Activated T-cell treated with anti-CD3 and anti-CD28 coated beads for 48 hours (primary cell): Measurements from ENCODE around the gene SUV39H2.
"Not testable (repeated sequence)": the region's sequence is repeated elsewhere in the genome, so short reads cannot be mapped to it uniquely, and the experiment has no call there.

Experiments
- DNase-seq: peaks from one replicate; pipeline ENCODE4 v3.0.0-alpha.2; 2020; ENCODE audit warnings: low read depth

Gene SUV39H2

GRCh38 chr10:14878266-14879123 lies at the start of gene SUV39H2:
Gene SUV39H2, plus strand, starts transcription at chr10:14878866. Its CDS starts 23 bp downstream, at chr10:14878889.
- DNase-seq, result peak; percentile 97

DNA sequence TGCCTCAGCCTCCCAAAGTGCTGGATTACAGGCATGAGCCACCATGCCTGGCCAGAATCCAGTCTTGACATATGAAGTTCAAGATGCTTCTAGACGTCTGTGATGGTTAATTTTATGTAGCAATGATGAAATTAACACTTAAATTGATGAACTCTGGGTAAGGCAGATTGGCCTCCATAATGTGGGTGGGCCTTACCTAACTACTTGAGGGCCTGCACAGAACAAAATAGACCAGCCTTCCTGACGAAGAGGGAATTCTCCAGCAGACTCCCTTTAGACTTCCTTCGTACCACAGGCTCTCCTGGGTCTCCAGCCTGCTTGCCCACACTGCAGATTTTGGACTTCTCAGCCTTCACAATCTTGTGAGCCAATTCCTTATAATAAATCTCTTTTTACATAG lies 45.6 kb upstream of the SUV39H2 start:
- DNase-seq, result no peak

- DNase-seq, result no peak
Observed at GRCh38 chr10:14836208-14836607, 42.5 kb upstream of the SUV39H2 start.

DNA sequence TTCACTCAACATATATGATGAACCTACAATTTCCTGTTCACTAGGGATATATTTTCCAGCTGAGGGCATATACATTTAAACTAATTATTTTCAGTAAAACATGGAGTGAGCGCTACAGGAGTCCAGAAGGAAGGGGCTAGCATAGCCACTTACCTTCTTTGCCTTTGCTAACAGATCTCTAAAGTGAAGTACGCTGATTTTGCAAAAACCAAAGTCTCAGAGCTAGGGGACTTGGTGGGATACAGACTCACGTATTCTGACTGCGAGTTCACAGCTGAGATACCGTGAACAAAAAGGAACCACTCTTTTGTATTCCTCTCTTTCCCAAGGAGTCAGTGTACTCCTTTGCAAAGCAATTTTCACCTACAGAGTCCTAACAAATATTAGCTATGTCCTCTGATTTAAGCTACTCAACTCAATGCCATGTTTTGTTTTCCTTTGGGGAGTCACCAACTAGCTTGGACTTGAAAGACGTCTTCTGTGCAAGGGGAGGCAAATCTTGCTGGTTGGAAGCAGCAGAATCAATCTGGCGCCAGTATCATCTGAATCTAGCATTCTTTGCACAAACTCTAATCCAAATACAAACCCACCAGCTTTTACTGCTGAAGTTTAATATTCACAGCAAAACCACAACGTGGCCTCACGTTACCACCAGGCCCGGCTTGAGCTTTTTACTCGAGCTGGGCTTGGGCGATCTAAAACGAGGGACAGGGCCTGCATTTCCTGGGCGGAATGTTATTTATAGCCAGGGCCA lies 41.5 kb upstream of the SUV39H2 start:
- DNase-seq, result no peak

DNA sequence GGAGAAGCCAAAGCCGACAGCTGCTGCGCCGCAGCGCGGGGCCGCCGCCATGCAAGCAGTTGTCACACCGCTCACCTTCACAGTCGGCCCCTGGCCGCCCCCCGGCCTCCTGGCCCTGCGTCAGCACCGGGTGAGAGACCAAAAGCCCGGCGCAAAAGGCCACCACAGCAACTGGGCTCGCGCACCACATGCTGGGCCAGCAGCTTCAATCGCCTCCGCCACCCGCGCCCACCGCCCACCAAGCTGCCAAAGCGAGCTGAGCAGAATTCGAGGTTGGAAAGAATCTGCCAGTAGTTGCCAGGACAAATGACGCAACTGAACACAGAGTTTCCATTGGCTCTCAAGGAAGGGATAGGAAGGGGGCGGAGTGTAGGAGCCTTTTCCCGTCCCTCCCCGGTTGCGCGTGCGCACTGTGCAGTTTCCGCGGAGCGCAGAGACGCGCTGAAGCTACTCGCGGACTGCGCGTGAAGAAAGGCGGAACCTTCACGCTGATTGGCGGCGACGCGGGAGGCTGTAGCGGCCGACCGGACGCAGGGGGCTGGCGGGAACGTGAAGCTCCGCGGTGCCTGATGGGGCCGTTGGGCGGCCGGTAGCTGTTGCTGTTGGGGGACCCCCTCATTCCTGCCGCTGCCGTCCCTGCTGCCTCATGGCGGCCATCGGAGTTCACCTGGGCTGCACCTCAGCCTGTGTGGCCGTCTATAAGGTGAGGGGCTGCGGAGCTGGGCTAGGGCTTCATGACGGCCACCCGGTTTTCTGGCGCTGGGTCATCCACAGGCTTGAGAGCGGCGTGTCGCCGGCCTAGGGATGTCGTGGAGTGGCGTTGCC lies 40.7 kb upstream of the SUV39H2 start, which contains the start of the genes CDNF, HSPA14 and MSANTD7:
TSS of gene CDNF (minus strand) at position 281 of the 825 bp plus-strand sequence. CDS start at position 190, 91 bp downstream.
TSS of gene HSPA14 (plus strand) at position 550 of the 825 bp plus-strand sequence. CDS start at position 647, 97 bp downstream.
TSS of gene MSANTD7 (plus strand) at position 550 of the 825 bp plus-strand sequence. CDS start 3,979 bp downstream, outside the sequence.
- DNase-seq, result peak; percentile 99

- peak; percentile 8 for DNase-seq
Observed at GRCh38 chr10:14838582-14839304, 39.9 kb upstream of the SUV39H2 start.

DNA sequence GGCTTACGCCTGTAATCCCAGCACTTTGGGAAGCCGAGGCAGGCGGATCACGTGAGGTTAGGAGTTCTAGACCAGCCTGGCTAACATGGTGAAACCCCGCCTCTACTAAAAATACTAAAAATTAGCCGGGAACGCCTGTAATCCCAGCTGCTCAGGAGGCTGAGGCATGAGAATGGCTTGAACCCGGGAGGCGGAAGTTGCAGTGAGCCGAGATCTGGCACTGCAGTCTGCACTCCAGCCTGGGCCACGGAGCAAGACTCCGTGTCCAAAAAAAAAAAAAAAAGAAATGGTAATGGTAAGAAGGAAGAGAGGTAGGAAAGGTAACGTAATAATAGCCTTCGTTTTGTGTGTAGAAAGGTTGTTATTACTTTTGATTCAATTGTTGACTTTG lies 39.4 kb upstream of the SUV39H2 start:
- DNase-seq, result no peak

DNA sequence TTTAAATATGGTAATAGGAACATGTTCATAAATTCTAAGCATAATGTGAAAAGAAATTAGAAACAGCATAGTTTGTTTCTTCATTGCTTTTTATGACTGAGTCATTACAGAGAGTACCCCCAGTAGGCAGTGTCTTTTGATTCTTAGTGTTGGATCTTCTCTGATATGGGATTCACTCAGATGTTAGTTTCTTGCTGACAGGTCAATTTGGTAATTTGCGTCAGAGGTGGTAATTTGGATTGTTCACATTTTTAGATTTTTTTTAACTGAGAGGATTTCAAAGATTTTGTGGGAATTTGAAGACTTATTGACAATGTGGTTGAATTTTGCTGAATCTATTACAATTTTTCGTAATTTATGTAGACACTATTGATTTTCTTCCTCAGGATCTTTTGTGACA lies 38.5 kb upstream of the SUV39H2 start:
- DNase-seq, result no peak

DNA sequence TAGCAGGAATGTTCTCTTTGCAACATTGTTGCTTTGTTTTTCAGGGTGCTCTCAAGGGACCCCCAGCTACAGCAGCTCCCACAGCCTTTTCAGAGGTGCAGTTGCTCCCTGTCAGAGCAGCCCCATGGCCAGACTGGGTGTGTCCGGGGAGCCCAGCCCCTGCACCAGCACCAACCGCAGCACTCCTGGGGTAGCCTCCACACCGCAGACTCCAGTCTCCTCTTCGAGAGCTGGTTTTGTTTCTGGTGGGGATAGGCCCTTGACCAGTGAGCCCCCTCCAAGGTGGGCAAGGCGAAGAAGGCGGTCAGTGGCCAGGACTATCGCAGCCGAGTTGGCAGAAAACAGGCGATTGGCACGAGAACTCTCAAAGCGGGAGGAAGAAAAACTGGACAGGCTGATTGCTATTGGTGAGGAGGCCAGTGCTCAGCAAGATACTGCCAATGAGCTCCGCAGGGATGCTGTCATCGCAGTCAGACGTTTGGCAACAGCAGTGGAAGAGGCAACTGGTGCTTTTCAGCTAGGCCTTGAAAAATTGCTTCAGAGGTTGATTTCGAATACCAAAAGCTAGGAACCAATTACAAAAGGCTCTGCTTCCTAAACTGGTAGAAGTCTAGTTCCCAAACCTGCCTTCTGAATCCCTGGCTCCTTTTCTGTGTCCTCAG lies 35.2 kb upstream of the SUV39H2 start:
- DNase-seq, result no peak

- no peak for DNase-seq
Observed at GRCh38 chr10:14844948-14845347, 33.7 kb upstream of the SUV39H2 start.

DNA sequence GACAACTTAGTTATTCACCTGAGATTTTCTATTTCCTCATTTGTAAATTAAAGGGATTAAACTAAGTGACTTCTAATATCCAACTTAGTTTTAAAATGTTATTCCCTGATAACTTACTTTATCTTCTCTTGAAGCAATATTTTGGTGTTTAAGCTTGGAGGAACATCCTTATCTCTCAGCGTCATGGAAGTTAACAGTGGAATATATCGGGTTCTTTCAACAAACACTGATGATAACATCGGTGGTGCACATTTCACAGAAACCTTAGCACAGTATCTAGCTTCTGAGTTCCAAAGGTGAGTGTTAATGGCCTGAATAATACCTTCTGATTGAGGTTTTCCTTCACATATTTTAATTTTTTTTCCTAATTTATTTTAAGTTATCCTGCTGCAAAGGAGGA lies 26.4 kb upstream of the SUV39H2 start:
- no peak for DNase-seq

GRCh38 chr10:14855453-14855852 lies 23.2 kb upstream of the SUV39H2 start:
- DNase-seq, result no peak

- DNase-seq, result no peak
Observed at GRCh38 chr10:14858338-14858960, 20.2 kb upstream of the SUV39H2 start.

- no peak for DNase-seq
Observed at GRCh38 chr10:14859043-14859442, 19.6 kb upstream of the SUV39H2 start.

- DNase-seq, result no peak
Observed at GRCh38 chr10:14859775-14860174, 18.9 kb upstream of the SUV39H2 start.

- DNase-seq, result no peak
Observed at GRCh38 chr10:14860791-14861190, 17.9 kb upstream of the SUV39H2 start.

- not testable (repeated sequence) for DNase-seq
Observed at GRCh38 chr10:14864466-14864865, 14.2 kb upstream of the SUV39H2 start.

GRCh38 chr10:14864871-14865270 lies 13.8 kb upstream of the SUV39H2 start:
- DNase-seq, result not testable (repeated sequence)

DNA sequence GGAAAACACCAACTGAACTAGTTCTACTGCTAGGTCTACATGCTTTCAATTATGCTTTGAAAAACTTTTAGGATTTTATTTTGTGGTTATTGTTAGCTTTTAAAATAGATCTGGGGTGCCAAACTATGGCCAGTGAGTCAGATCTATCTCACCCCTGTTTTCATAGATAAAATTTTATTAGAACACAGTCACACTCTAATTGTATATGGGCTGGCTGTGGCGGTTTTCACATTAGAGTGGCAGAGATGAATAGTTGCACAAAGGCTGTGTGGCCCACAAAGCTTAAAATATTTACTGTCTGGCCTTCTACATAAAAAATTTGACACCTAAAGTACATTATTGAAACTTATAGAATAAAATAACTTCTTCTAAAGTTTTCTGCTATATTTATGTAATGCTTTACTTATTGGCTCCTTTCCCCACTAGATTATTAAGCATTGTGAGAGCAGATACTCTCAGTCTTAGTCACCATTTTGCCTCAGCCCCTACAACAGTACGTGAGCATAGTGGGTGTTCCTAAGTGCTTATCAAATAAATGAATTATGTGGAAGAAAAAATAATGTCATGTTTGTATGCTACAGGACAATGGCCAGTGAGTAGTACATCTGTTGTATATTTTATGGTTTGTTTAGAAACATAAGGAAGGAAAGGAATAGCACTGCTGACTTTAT lies 5.4 kb upstream of the SUV39H2 start:
- DNase-seq, result no peak

DNA sequence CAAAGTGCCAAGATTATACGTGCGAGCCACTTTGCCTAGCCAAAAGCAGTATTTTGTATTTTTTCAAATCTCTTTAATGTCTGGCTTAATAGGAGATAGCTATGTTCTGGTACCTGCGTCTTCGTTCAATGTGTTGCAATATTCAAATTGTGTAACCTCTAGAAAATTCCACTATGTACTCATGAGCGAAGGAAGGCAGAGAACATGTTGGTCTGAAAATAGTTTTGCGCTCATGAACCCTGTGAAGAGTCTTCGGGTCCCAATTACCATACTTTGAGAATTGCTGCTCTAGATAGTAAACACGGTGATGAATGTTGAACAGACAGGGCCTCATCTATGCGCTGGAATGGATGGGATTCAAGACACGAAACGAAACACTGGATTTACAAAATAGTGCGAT lies 2.7 kb upstream of the SUV39H2 start:
- no peak for DNase-seq
